ENCODE data around the gene ADGRE2.

- TF ChIP-seq CTCF (IDR thresholded peaks at IDR 0.05) (no peak), POLR2A (IDR thresholded peaks at IDR 0.05) (no peak)
Measured at GRCh38 chr19:14683439-14683838, 94.9 kb downstream of the ADGRE2 start.

Measured in Peyer's patch (tissue), 4 donors.